LNCAP (cell line): ENCODE data around the gene SLC35E1.

ENCODE experiments used
- TF ChIP-seq, protein P1 (sequence below): fragments of 450-650 bp; IDR thresholded peaks from 2 replicates; pipeline ENCODE4 v1.5.1; 2017; ENCODE audit warnings: mild to moderate bottlenecking

SLC35E1 gene

DNA sequence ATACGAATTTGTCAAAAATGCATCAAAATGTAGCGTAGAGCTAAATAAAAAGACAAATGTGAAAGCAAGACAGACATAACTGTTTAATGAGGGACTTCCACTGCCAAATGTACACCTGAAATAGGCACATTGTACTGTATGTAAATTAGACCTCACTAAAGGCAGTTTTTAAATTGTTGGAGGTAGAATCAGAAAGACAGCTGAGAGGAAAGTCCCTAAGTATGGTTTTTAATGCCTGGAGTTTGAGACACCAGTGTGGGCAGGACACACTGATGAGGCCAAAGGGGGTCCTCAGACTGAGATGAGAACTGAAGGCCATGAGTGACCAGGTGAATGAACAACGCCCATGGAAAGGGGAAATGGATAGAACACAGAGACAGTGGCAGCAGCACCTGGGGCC, 32.9 kb upstream of the SLC35E1 start:
- TF ChIP-seq, protein P1, sequence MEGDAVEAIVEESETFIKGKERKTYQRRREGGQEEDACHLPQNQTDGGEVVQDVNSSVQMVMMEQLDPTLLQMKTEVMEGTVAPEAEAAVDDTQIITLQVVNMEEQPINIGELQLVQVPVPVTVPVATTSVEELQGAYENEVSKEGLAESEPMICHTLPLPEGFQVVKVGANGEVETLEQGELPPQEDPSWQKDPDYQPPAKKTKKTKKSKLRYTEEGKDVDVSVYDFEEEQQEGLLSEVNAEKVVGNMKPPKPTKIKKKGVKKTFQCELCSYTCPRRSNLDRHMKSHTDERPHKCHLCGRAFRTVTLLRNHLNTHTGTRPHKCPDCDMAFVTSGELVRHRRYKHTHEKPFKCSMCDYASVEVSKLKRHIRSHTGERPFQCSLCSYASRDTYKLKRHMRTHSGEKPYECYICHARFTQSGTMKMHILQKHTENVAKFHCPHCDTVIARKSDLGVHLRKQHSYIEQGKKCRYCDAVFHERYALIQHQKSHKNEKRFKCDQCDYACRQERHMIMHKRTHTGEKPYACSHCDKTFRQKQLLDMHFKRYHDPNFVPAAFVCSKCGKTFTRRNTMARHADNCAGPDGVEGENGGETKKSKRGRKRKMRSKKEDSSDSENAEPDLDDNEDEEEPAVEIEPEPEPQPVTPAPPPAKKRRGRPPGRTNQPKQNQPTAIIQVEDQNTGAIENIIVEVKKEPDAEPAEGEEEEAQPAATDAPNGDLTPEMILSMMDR = no peak

DNA sequence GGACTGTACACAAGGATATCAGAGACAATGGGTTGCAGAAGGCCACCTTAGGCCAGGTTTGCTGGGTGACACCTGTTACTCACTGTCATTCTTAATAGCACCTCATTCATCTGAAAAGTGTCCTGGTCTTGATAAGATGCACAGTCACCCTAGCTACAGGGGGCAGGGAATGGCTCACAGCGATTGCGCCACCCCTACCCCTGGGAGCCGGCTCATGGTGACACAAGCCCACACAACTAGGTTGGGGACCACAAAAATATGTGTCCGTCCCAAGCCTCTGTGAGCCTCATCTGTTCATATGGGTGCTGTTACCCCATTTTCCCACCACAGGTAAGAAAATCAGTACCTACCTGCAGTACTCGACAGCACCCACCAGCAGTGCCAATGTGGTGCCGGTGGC, 32.4 kb upstream of the SLC35E1 start:
- TF ChIP-seq, protein P1 = no peak

DNA sequence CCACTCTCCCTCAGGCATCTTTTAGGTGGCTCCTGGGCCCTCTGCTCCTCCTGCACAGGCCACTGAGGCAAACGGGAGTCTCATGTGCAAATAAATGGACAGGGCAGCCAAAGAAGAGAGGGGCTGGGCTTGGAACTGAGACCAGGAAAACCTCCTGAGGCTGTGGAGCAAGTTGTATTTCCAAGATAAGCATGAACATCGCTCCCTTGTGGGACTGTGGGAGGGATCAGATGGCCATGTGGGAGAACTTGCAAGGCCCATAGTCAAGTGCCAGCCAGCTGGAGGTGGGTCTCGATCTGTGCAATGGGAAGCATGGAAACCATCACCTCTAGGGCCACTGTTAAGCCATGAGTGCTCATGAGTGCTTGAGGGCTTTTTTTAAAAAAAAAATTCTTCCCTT, 30.9 kb upstream of the SLC35E1 start:
- TF ChIP-seq, protein P1 = no peak

DNA sequence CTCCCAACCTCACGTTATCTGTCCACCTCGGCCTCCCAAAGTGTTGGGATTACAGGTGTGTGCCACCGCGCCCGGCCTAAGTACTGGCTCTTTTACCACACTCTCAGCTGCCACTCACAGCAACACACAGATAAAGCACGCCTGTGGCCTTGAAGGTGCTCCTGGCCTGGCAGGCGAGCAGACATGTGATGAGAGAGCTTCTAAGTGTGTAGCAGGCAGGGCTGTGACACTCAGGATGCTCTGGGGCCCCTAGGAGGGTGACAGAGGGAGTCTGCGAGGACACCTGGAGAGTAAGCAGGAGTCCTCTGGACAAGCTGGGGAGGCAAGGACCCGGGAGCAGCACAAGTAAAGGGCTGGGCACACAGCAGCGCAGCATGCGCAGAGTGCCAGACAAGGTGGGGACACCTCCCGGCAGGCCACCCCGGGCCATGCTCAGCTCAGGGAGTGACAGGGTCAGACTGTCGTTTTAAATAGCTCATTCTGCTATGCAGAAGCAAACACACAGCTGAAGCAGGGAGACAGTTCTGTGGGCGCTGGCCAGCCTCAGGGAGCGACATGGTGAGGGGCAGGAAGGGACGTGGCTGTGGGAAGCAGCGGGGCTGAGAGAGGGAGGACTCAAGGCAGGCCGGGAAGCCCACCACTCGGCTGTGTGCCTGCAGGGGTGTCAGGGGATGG, 29.3 kb upstream of the SLC35E1 start:
- TF ChIP-seq, protein P1 = no peak

DNA sequence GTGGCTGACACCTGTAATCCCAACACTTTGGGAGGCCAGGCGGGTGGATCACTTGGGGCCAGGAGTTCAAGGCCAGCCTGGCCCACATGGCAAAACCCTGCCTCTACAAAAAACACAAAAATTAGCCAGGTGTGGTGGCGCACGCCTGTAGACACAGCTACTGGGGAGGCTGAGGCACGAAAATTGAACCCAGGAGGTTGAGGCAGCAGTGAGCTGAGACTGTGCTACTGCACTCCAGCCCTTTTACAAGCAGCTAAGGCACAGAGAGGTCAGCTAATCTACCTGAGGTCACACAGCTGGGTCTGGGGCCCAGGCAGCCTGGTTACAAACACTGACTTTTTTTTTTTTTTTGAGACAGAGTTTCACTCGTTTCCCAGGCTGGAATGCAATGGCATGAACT, 28.6 kb upstream of the SLC35E1 start:
- TF ChIP-seq, protein P1 = no peak

DNA sequence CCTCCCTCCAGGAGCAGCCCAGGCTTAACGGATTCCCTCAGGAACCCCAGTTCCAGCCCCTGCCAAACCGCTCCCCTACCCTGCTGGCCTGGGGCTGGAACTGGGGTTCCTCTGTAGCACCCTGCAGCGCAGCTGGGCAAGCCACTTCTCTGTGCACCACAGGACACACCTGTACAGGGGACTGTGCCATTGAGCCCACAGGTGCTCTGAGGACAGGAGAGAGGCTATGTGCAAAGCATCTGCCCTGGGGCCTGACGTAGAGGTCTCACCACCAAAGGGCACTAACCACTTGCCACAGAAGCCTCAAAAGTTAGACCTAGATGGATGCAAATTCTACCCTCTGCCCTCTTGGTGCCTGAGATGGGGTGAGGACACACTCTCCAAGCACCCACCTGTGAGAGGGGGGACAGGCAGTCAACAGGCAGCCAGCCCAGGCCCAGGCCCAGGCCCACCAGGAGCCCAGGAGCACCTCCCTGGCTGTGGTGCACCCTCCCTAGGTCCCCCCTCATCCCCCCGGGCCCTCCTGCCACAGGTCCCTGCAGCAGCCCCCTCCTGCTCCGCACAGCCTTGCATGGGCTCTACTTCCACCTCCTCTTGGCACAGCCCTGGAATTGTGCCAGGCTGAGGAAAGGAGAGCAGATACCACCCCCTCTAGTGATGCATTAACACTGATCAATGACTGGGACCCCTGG, 27.6 kb upstream of the SLC35E1 start:
- TF ChIP-seq, protein P1 = no peak

DNA sequence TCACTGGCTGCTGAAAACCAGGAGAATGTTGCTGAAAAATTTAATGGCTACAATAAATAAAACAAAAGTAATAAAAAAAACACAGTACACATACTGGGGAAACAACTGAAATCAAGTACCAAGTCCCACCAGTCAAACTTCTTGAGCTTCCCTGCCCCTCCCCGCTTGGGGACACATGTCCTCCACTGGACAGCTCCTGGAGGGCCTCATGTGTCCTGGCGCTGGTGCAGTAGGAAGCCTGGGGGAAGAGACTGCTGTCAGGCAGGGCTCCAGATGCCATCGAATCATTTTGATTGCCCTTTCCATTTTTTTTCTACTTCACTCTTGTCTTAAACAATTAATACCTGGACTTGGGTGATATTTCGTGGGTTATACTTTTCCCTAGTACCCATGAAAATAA, 26.6 kb upstream of the SLC35E1 start:
- TF ChIP-seq, protein P1 = no peak
